Suprapubic skin (tissue), 3 donors: Measurements from ENCODE around the gene SLC2A1.

Experiments
- CTCF ChIP-seq, 2 donors: fragments of 200-600 bp in 1 of 2; fragments of 450-650 bp in 1 of 2; sonication (generic) in 1 of 2; IDR thresholded peaks; one replicate each; pipeline ENCODE4 v1.5.1; 2016 to 2019; ENCODE audit warnings: antibody characterized with exemption in 2 of 2, mild to moderate bottlenecking in 1 of 2, moderate library complexity in 1 of 2
- EP300 ChIP-seq: sonication (generic); formaldehyde crosslinking; IDR thresholded peaks from one replicate; pipeline ENCODE4 v1.6.1; 2017; ENCODE audit warnings: antibody characterized with exemption
- POLR2A ChIP-seq, 2 donors: fragments of 450-650 bp; IDR thresholded peaks; one replicate each; pipeline ENCODE4 v1.6.1; 2017; ENCODE audit warnings: antibody characterized with exemption in 2 of 2, mild to moderate bottlenecking in 2 of 2, moderate library complexity in 2 of 2

GRCh38 chr1:42951588-42951987 lies 7.1 kb downstream of the SLC2A1 start:
- TF ChIP-seq POLR2A (IDR thresholded peaks at IDR 0.05) (no peak), CTCF (IDR thresholded peaks at IDR 0.05) (no peak), EP300 (no peak)
